Activated CD4-positive, alpha-beta T cell treated with anti-CD3 and anti-CD28 coated beads, Interleukin-2, amount 50 U/mL, for 16 hours (primary cell): ENCODE data around the gene HTATSF1.

Experiments used
- DNase-seq: peaks from one replicate; pipeline ENCODE4 v3.0.0-alpha.2; 2020

HTATSF1 gene

GRCh38 chrX:136497556-136498052 is at the start of gene HTATSF1:
TSS of gene HTATSF1 (plus strand) at chrX:136497592. CDS start at chrX:136497685, 93 bp downstream.
- no peak for DNase-seq

- DNase-seq: no peak
These were observed 49.4 kb upstream of the HTATSF1 start for GRCh38 chrX:136447968-136448367.

DNA sequence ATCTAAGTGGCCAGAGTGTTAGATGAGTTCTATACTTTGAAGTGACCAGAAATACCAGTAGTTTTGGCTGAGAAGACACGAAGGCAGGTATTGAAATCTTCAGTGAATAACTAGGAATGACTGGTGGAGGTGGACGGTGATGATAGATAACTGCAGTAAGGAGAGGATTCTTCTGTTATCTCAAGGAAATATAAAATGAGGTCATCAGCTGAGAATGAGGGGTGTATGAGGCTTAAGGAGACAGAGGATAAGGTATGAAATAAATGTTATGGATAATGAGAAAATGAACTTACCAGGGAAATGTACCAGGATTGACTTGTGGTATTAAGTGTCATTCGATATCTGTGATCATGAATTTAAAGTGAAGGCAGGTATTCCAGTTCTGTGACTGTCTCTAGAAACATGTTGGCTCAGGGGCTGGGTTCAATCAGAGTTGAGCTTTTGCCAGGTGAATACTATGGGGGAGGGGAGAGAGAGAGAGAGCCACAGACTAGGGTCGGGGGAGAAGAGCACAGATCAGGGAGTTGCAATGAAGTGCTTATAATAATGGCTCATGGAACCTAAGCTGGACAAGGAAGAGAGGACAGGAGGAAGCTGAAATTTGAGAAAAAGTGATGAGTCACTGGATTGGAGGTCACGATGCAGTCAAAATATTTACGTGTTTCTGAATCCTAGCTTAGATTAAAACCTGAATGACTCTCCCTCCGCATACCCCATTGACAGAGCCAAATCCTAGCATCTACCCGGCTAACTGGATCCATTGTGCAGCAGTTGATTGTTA is 47.2 kb upstream of the HTATSF1 start:
- DNase-seq: no peak

GRCh38 chrX:136452614-136453013 is 44.8 kb upstream of the HTATSF1 start:
- DNase-seq: no peak

GRCh38 chrX:136453114-136453513 is 44.3 kb upstream of the HTATSF1 start:
- DNase-seq: no peak

- no peak for DNase-seq
These were observed 43.6 kb upstream of the HTATSF1 start for GRCh38 chrX:136453771-136454170.

- DNase-seq: no peak
These were observed 41.3 kb upstream of the HTATSF1 start for GRCh38 chrX:136456133-136456532.

DNA sequence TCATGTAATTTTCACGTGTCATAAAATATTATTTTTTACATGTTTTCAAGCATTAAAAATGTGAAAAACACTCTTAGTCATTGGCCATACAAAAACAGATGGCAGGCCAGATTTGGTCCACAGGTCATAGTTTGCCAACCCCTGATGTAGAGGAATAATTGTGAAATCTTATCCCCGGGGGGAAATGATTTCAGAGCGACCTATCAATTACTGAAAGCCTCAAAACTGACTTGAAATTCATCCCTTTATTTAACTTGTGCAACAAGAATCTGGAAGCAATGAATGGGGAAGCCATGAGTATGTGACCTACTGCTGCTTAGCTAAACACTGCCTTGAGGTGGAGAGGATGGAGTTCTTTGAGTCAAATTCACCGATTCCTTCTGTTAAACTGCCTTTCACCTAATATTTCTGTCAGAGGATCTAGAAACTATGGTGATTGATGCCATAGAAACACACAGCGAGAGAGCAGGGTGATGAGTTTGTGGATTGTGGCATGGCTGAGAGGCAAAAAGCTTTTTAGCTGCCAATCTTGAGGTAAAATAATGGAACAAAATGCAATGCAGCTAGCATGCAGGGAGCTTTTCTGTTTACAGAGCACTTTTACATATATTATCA is 40.0 kb upstream of the HTATSF1 start:
- no peak for DNase-seq

DNA sequence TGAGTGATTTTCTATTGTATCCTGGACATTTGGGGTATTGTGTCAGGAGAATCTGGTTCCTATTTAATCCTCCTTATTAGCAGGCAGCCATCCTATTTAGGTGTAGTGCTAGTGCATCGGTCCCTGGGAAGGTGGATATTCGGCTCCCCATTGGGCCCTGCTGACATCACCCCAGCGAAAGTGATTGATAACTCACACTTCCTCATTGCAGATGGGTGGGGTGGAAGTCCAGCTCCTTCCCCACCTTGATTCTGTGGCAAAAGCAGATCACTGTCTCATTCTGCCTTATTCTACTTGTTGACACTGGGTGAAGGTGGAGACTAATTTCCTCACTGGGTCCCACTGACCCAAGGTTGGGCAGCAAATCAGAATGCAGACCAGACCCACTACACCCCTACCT is 32.8 kb upstream of the HTATSF1 start:
- DNase-seq: no peak

DNA sequence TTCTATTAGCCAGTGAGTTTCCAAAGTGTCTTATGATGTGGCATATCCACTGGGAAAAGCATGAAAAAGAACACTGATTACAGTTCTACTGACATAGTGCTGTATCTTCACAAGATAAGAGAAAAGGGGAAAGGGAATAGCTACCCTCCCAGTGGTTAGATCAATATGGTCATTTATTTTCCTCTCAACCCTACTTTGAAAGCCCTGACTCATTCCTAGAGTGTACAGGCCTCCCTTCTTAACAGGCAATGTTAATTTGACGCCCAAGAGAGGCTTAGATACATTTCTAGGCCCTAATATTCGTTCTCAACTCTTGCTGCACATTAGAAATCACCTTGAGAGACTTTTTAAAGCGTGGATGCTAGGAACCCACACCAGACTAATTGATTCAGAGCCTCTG is 30.1 kb upstream of the HTATSF1 start:
- DNase-seq: no peak

GRCh38 chrX:136468391-136469103 is 28.8 kb upstream of the HTATSF1 start:
- DNase-seq: no peak

DNA sequence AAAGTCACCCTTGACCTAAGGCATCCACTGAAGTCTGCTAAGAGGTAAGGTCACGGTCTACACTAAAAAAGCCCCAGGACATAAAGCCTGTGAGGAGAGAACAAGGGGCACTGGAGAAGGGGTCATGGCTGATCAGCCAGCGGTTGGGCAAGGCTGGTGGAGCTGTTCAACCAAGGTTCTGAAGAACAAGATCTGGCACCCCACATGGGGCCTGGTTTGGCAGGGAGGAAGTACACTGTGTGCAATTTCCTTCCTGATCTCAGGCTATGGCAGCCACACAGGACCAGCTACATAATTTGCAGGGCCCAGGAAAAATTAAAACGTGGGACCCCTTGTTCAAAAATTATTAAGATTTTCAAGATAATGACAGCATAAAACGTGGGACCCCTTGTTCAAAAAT is 23.7 kb upstream of the HTATSF1 start:
- DNase-seq: no peak

- no peak for DNase-seq
These were observed 22.2 kb upstream of the HTATSF1 start for GRCh38 chrX:136475236-136475635.

DNA sequence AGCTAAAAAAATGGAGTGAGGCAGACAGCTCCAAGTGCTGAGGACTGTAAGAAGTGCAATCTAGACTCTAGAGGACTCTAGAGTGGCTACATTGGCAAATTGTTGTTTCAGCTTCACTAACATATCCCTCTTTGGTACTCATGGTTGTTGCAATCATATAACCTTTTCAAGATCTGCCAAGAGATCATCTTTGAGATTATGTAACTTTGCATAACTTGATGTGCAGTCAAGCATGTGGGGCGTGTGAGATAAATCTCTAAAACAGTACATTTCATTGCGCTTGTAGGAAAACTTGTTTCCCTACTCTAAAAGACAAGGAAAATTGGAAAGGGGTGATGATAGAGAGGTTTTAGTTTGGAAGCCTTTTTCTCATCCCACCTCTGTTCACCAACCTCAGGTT is 20.9 kb upstream of the HTATSF1 start:
- no peak for DNase-seq

GRCh38 chrX:136477026-136477425 is 20.4 kb upstream of the HTATSF1 start:
- no peak for DNase-seq

- DNase-seq: no peak
These were observed 17.0 kb upstream of the HTATSF1 start for GRCh38 chrX:136480383-136480782.

GRCh38 chrX:136487647-136488046 is 9.7 kb upstream of the HTATSF1 start, which contains the start of gene BRS3:
TSS of gene BRS3 (plus strand) at chrX:136487947. CDS start at chrX:136488115, 168 bp downstream.
- no peak for DNase-seq

GRCh38 chrX:136488706-136489105 is 8.7 kb upstream of the HTATSF1 start:
- DNase-seq: no peak

- DNase-seq: no peak
These were observed 5.6 kb upstream of the HTATSF1 start for GRCh38 chrX:136491832-136492231.

- DNase-seq: no peak
These were observed 4.4 kb upstream of the HTATSF1 start for GRCh38 chrX:136493011-136493410.

GRCh38 chrX:136495043-136495442 is 2.3 kb upstream of the HTATSF1 start:
- DNase-seq: no peak

DNA sequence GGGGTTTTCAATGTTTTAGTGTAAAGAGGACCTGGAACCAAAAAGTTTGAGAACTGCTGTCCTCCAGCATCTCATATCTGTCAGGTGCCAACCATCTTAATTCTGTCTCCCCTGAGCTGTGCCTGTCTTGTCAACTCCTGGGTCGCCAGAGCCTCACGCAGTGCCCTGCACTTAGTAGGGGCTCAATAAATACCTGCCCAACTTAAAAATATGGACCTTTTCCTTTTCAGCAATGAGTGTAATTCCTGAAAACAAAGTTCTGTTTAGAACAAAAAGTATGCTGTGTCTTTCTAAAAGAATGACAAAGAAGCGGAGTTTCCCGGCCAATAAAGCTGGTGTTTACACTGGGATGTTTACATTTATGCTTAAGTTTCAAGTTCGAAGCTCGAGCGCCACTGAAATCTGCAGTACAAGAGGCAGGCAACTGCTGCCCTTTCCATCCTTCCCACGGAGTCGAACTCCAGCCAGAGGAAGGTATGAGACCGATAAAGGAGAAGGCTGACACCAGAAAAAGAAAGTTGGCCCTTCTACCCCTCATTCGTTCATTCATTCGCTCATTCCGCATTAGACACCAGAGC is 1.1 kb upstream of the HTATSF1 start:
- no peak for DNase-seq
